Panc1 (cell line): ENCODE results near the gene TRIO.

Experiments used
- CTCF ChIP-seq: fragments of 450-650 bp; IDR thresholded peaks from 2 replicates; pipeline ENCODE4 v1.5.1; 2017; ENCODE audit warnings: mild to moderate bottlenecking
- REST ChIP-seq, 2 experiments: IDR thresholded peaks; 2 replicates each; pipeline ENCODE4 v1.6.1; 2011 to 2012; ENCODE audit warnings: low read depth in 2 of 2, control low read depth in 1 of 2, low read length in 1 of 2, mild to moderate bottlenecking in 1 of 2, moderate library complexity in 1 of 2; ENCODE audit not compliant: insufficient read depth in 1 of 2

- TF ChIP-seq CTCF (no peak), REST (IDR thresholded peaks at IDR 0.05; ENCODE audit: insufficient read depth in 1 of 2, low read depth in 2 of 2, low read length in 1 of 2) (no peak)
Observed at GRCh38 chr5:14358536-14358935, 215.4 kb downstream of the TRIO start.
